ENCODE results near the gene ZNF831.

Gene ZNF831

GRCh38 chr20:59120491-59120890 lies 43.1 kb upstream of the ZNF831 start:
- no peak overlapping the region for H3K27ac ChIP-seq (replicated peaks)
- no peak overlapping the region for H3K4me3 ChIP-seq (replicated peaks; ENCODE audit: insufficient read depth, low read length)
- no peaks in the 10 kb centered on the region for H3K27me3 ChIP-seq (ENCODE audit: insufficient read depth, poor library complexity, severe bottlenecking)
- peak in 1 of 2 experiments; percentile 72 for DNase-seq (ENCODE audit: low read depth in 1 of 2, low spot score in 1 of 2)
- TF ChIP-seq, protein P1, sequence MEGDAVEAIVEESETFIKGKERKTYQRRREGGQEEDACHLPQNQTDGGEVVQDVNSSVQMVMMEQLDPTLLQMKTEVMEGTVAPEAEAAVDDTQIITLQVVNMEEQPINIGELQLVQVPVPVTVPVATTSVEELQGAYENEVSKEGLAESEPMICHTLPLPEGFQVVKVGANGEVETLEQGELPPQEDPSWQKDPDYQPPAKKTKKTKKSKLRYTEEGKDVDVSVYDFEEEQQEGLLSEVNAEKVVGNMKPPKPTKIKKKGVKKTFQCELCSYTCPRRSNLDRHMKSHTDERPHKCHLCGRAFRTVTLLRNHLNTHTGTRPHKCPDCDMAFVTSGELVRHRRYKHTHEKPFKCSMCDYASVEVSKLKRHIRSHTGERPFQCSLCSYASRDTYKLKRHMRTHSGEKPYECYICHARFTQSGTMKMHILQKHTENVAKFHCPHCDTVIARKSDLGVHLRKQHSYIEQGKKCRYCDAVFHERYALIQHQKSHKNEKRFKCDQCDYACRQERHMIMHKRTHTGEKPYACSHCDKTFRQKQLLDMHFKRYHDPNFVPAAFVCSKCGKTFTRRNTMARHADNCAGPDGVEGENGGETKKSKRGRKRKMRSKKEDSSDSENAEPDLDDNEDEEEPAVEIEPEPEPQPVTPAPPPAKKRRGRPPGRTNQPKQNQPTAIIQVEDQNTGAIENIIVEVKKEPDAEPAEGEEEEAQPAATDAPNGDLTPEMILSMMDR (IDR thresholded peaks at IDR 0.05; ENCODE audit: insufficient read depth, low read length): no peak
- TF ChIP-seq GABPA (IDR thresholded peaks at IDR 0.05; ENCODE audit: low read depth) (peak; percentile 9; the same call in 1 of the 2 replicates), SPI1 (IDR thresholded peaks at IDR 0.05; ENCODE audit: borderline replicate concordance, low read depth) (peak; percentile 73; the same call in 1 of the 2 replicates), POLR2AphosphoS5 (IDR thresholded peaks at IDR 0.05; ENCODE audit: low read depth) (peak; percentile 61)
- TF ChIP-seq, protein P2, sequence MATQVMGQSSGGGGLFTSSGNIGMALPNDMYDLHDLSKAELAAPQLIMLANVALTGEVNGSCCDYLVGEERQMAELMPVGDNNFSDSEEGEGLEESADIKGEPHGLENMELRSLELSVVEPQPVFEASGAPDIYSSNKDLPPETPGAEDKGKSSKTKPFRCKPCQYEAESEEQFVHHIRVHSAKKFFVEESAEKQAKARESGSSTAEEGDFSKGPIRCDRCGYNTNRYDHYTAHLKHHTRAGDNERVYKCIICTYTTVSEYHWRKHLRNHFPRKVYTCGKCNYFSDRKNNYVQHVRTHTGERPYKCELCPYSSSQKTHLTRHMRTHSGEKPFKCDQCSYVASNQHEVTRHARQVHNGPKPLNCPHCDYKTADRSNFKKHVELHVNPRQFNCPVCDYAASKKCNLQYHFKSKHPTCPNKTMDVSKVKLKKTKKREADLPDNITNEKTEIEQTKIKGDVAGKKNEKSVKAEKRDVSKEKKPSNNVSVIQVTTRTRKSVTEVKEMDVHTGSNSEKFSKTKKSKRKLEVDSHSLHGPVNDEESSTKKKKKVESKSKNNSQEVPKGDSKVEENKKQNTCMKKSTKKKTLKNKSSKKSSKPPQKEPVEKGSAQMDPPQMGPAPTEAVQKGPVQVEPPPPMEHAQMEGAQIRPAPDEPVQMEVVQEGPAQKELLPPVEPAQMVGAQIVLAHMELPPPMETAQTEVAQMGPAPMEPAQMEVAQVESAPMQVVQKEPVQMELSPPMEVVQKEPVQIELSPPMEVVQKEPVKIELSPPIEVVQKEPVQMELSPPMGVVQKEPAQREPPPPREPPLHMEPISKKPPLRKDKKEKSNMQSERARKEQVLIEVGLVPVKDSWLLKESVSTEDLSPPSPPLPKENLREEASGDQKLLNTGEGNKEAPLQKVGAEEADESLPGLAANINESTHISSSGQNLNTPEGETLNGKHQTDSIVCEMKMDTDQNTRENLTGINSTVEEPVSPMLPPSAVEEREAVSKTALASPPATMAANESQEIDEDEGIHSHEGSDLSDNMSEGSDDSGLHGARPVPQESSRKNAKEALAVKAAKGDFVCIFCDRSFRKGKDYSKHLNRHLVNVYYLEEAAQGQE (IDR thresholded peaks at IDR 0.05; ENCODE audit: insufficient replicate concordance, low read depth): no peak

DNA sequence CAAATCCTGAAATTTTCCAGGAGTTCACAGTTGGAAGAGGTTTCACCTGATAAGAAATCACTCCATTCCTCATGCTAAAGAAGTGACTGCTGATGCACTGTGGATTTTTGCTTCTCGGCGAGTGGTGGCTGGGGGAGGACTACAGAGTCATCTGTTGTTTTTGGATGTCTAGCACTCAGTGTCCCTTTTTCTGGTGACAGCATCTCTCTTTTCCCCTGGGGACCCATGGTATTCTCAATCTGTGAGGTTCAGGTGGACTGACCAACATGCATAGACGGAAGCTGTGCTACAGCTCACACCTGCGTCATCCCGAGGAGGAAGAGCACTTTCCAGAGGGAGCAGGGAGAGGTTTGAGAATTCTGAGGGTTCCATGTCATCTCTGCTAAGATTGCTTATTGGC lies 42.7 kb upstream of the ZNF831 start:
- Histone ChIP-seq H3K4me3 (replicated peaks; ENCODE audit: insufficient read depth, low read length) (no peak overlapping the region), H3K27ac (replicated peaks) (no peak overlapping the region), H3K27me3 (ENCODE audit: insufficient read depth, poor library complexity, severe bottlenecking) (no peaks in the 10 kb centered on the region)
- TF ChIP-seq, protein P2 (IDR thresholded peaks at IDR 0.05; ENCODE audit: insufficient replicate concordance, low read depth): no peak
- TF ChIP-seq, protein P1 (IDR thresholded peaks at IDR 0.05; ENCODE audit: insufficient read depth, low read length): no peak
- no peak for TF ChIP-seq SPI1 (IDR thresholded peaks at IDR 0.05; ENCODE audit: borderline replicate concordance, low read depth)
- no peak for TF ChIP-seq POLR2AphosphoS5 (IDR thresholded peaks at IDR 0.05; ENCODE audit: low read depth)
- TF ChIP-seq GABPA (IDR thresholded peaks at IDR 0.05; ENCODE audit: low read depth): no peak
- DNase-seq (ENCODE audit: low read depth in 1 of 2, low spot score in 1 of 2): no peak

- no peak overlapping the region for H3K27ac ChIP-seq (replicated peaks)
- TF ChIP-seq SPI1 (IDR thresholded peaks at IDR 0.05; ENCODE audit: borderline replicate concordance, low read depth): no peak
- TF ChIP-seq, protein P1 (IDR thresholded peaks at IDR 0.05; ENCODE audit: insufficient read depth, low read length): no peak
- no peak for TF ChIP-seq GABPA (IDR thresholded peaks at IDR 0.05; ENCODE audit: low read depth)
- TF ChIP-seq, protein P2 (IDR thresholded peaks at IDR 0.05; ENCODE audit: insufficient replicate concordance, low read depth): no peak
- no peak for TF ChIP-seq POLR2AphosphoS5 (IDR thresholded peaks at IDR 0.05; ENCODE audit: low read depth)
- no peak overlapping the region for H3K4me3 ChIP-seq (replicated peaks; ENCODE audit: insufficient read depth, low read length)
- no peaks in the 10 kb centered on the region for H3K27me3 ChIP-seq (ENCODE audit: insufficient read depth, poor library complexity, severe bottlenecking)
- no peak for DNase-seq (ENCODE audit: low read depth in 1 of 2, low spot score in 1 of 2)
Measured at GRCh38 chr20:59121714-59122565, 41.7 kb upstream of the ZNF831 start.

All from HL-60 (cell line).